HG02610 (cell line): Measurements from ENCODE around the gene HTRA3.

Experiments
- ATAC-seq: cut with Tn5 transposase; IDR thresholded peaks from one replicate; pipeline ENCODE4 v1.9.1; 2021; ENCODE audit warnings: mild to moderate bottlenecking, moderate library complexity; ENCODE audit not compliant: unreplicated experiment

Gene HTRA3

GRCh38 chr4:8233672-8234484 is 35.7 kb upstream of the HTRA3 start:
- no peak for ATAC-seq

- ATAC-seq: no peak
These were observed 34.8 kb upstream of the HTRA3 start for GRCh38 chr4:8234715-8235114.

DNA sequence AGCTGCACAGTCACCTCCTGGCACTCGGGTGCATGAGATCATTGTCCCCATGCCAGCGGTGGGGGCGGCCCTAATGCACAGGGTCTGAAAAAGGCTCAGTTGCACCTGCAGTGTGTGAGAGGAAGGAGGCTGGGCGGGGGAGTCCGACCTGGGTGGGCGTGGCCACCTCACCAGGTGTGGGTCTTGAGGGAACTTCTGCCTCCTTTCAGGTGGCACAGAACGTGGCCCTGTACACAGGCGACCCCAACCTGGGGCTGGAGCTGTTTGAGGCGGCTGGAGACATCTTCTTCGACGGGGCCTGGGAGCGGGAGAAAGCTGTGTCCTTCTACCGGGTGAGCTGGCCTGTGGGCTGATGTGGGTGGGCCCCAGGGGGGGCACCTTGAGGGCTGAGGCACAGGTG is 34.3 kb upstream of the HTRA3 start:
- ATAC-seq: no peak

DNA sequence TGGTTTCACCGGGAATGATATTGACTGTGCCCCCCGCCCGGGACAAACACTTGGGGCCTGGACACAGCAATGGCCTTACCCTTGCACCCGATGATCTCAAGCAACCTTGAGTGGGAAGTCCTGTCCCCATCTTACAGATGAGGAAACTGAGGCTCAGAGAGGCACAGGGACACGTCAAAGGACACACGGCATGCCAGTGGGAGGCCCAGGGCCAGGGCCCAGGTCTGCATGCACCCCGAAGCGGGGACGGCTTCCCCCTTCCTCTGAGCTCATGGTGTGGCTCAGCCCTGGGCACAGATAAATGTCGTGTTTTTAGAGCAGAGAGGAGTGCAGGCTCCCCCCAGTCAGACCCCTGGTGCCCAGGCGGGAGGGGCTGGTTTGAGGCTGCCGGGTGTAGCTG is 33.9 kb upstream of the HTRA3 start:
- ATAC-seq: no peak

DNA sequence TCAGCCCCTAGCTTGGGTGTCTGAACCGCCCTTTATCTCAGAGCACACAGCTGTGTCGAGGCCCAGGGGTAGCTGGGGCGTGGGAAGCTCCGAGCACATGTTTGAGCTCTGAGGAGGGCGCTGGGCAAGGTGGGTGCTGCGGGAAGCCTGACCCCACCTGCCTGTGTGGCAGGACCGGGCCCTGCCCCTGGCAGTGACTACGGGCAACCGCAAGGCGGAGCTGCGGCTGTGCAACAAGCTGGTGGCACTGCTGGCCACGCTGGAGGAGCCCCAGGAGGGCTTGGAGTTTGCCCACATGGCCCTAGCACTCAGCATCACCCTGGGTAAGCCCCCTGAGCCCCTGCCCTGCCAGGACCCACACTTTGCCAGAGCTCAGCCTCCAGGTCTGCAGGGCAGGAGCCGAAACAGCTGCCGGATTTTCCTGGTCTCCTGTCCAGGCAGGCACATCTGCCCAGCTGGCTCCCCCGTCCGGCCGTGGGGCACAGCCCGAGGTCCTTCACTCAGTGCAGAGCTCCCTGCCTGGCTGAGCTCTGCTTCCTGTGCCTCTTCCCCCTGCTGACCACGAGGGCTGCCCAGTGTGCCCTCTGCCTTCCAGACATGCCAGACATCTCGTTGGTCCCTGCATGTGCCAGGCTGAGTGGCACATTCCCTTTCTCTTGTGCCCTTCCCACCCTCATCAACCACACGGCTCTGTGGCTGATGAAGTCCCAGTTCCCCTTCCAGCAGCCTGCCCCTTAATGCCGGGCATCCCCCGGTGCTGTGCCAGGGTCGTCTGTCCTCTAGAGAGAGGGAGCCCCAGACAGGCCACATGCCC is 33.2 kb upstream of the HTRA3 start:
- ATAC-seq: no peak

DNA sequence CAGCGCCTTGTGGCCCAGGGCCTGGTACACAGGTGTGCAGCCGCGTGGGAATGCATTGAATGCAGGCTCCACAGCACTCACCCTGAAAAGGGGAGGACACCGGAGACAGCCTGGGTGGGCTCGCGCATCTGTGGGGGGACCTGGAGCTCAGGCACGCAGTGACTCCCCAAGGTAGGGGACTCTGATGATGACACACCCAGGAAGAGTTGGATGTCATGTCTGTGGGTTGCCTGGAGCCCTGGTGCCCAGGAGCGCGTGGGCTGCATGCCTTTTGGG is 32.7 kb upstream of the HTRA3 start:
- no peak for ATAC-seq

DNA sequence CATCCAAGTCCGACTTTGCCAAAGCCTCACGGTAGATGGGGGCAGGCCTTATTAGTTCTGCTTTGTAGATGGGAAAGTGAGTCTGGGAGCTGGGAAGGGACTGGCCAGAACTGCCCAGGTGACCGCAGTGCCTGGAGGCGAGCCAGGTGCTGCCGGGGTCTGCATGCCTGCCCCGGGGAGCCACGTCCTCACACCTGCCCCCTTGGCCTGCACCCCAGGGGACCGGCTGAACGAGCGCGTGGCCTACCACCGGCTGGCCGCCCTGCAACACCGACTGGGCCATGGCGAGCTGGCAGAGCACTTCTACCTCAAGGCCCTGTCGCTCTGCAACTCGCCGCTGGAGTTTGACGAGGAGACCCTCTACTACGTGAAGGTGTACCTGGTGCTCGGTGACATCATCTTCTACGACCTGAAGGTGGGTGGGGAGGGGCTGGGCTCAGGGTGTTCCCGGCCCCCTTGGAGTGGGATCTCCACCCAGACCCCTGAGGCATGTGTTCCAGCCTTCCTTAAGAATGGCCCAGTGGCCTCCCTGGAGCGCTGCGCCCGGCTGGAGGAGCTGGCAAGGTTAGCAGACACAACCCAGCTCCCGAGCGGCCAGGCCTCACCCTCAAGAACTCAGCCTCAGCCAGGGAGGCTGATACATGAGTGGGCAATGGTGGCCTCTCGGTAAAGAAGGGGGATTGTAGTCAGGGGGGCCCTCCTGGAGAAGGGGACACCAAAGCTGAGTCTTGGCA is 32.1 kb upstream of the HTRA3 start:
- ATAC-seq: no peak

- no peak for ATAC-seq
These were observed 31.5 kb upstream of the HTRA3 start for GRCh38 chr4:8238036-8238511.

GRCh38 chr4:8238515-8239053 is 31.0 kb upstream of the HTRA3 start:
- ATAC-seq: no peak

- ATAC-seq: no peak
These were observed 30.3 kb upstream of the HTRA3 start for GRCh38 chr4:8239226-8239625.

DNA sequence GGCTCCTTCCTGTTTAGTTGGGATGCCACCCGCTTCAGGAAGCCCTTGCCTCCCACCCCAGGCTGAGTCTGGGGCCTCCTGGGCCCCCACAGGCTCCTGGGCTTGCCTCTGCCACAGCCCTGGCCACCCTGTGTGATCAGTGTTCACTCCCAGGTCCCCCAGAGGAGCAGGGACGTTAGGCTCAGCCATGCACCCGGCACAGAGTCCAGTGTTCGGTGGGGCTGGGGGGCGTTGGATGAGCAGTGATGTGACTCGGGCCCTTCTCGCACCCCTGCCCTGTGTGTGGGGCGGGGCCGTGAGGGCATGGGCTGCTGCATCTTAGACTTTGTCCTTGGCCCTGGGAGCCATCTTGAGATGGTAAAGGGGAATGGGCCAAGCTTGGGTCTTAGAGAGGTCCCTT is 29.9 kb upstream of the HTRA3 start:
- no peak for ATAC-seq

DNA sequence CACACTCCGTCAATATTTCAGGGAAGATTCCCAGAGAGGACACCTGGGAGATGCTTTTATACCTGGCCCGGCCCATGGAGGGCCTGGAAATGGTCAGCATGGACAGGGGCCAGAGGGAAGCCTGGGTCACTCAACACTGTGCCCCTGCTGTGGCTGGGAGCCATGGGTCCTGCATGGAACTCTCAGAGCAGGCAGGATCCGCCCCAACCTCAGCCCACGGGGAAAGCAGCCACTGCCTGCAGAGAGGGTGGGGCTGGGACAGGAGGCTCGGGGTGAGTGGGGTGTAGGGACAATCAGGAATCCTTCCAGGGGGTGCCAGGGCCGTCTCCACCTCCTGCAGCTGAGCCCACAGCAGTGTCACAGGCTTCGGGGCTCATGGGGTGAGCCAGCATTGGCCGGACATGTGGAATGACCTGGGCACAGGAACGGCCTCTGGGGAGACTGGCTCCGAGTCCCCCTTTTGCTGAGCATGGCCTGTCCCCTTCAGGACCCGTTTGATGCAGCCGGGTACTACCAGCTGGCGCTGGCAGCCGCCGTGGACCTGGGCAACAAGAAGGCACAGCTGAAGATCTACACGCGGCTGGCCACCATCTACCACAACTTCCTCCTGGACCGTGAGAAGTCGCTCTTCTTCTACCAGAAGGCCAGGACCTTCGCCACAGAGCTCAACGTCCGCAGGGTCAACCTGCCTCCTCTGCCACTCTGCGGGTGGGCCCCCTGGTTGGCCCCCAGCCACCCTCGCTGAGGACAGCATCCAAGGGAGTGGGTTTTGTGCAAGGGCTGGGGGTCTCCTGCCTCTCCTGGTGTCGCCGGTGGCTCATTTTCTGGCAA is 29.1 kb upstream of the HTRA3 start:
- no peak for ATAC-seq

DNA sequence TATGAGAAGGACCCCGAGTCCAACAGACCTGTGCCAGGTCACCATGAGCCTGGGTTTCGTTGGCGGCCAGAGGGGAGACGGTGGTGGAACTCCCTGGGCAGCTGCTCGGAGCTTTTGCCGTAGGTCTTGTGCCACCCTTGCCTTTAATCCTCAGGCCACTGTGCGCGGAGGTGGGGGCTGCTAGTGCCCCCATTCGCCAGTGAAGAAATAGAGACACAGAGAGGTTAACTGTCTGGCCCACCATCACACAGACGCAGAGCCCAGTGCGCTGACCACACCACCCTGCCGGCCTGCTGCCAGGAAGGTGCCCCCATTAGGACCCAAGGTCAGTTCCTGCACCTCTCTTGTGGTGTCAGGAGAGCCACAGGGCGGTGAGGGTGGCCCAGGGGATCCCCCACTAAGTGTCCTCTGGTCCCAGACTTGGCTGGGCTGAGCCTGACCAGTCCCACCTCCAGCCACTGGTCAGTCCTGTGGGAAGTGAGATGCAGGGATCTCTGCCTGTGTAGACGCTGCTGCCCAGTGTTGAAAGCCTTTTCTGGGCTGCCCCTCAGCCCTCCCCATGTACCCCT is 28.3 kb upstream of the HTRA3 start:
- ATAC-seq: no peak

GRCh38 chr4:8241895-8242696 is 27.5 kb upstream of the HTRA3 start:
- ATAC-seq: peak; percentile 58

- no peak for ATAC-seq
These were observed 26.6 kb upstream of the HTRA3 start for GRCh38 chr4:8242782-8243560.

DNA sequence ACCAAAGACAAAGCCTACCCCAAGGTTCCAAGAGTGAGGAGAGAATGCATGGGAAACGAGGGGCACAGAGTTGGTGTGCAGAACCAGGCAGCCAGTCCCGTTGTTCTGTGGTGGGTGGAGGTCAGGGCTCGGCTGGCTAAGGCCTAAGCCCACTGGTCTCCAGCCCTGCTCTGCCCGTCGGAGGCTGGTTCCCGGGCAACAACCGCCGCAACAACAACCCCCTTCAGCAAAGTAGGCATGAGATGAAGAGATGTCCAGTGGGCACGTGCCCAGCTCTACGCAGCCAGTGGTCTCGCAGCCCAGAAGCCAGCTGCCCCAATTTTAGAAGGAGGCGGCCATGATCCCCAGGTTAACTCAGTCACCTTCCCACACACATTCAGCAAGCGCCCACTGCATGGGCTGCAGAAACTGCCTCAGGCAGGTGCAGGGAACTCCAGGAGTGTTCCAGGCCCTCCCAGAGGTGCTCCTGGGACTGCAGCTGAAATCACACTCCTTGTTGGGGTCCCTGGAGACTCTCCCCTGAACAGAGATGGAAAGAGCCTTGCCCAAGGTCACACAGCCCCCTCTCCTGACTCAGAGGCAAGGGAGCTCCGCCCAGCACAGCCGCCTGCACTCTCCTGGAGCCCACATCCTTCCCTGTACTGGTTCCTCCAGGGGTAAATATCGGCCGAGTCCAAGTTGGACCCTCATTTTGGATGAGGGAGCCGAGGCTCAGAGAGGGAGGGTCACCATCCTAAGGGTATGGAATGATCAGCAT is 25.4 kb upstream of the HTRA3 start:
- no peak for ATAC-seq

DNA sequence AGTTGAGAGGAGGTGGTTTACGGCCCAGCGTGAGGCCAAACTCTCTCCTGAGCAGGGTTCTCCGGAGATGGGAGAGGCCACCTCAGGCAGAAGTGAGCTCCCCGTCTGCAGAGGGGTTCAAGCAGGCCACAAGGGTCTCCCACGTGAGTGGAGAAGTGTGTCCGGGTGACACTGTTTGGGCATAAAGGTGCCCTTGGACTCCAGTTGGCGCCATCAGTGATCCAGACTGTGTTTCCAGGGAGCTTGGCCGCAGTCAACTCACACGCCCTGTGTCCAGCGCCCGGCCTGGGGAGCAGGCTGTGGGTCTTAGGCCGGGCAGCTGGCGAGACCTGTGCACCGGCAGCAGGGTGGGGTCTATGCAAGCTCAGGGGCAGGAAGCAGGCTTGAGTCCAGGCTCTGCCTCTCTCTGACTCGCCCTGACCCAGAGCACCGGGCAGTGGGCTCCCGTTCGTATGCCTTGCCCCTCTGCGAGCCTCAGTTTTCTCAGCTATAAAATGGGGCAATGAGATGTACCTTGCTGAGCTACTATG is 24.6 kb upstream of the HTRA3 start:
- no peak for ATAC-seq
